ENCODE data around the gene DUSP1. TPM values are rescaled to one million over a fixed set of nuclear protein-coding genes. Genes with fewer than 3 reads are reported as not detected.

The DUSP1 gene
- total and polyA plus RNA-seq, 2 donors, result 76.4 to 822 TPM

GRCh38 chr5:172743112-172743959 lies 27.7 kb downstream of the DUSP1 start:
- Histone ChIP-seq H3K4me1 (ENCODE audit: insufficient read depth) (no peaks in the 10 kb centered on the region), H3K4me3 (ENCODE audit: low read depth, low read length) (no peak overlapping the region), H3K36me3 (ENCODE audit: insufficient read depth) (no peaks in the 10 kb centered on the region), H3K27ac (ENCODE audit: low read depth) (no peak overlapping the region)
- WGBS, result 87% methylated on average over 7 of the region's 7 CpGs
- no peak for DNase-seq (ENCODE audit: extremely low spot score)

- Histone ChIP-seq H3K27ac (ENCODE audit: low read depth) (peak overlapping the region; percentile 28), H3K4me3 (ENCODE audit: low read depth, low read length) (no peak overlapping the region), H3K36me3 (ENCODE audit: insufficient read depth) (no peaks in the 10 kb centered on the region), H3K4me1 (ENCODE audit: insufficient read depth) (no peaks in the 10 kb centered on the region)
- no peak for DNase-seq (ENCODE audit: extremely low spot score)
- WGBS, result 84% methylated on average over 1 of the region's 1 CpG
Measured at GRCh38 chr5:172741206-172741582, 29.8 kb downstream of the DUSP1 start.

- Histone ChIP-seq H3K36me3 (ENCODE audit: insufficient read depth) (no peaks in the 10 kb centered on the region), H3K27ac (ENCODE audit: low read depth) (peak overlapping the region; percentile 28), H3K4me3 (ENCODE audit: low read depth, low read length) (no peak overlapping the region), H3K4me1 (ENCODE audit: insufficient read depth) (no peaks in the 10 kb centered on the region)
- no peak for DNase-seq (ENCODE audit: extremely low spot score)
- 52% methylated on average over 15 of the region's 15 CpGs for WGBS
Measured at GRCh38 chr5:172740428-172741205, 30.4 kb downstream of the DUSP1 start.

- DNase-seq (ENCODE audit: extremely low spot score), result no peak
- H3K4me1 ChIP-seq (ENCODE audit: insufficient read depth), result no peaks in the 10 kb centered on the region
Measured at GRCh38 chr5:172739375-172739774, 31.6 kb downstream of the DUSP1 start.

GRCh38 chr5:172736508-172737135 lies 34.4 kb downstream of the DUSP1 start:
- Histone ChIP-seq H3K4me3 (ENCODE audit: low read depth, low read length) (no peak overlapping the region), H3K4me1 (ENCODE audit: insufficient read depth) (no peaks in the 10 kb centered on the region), H3K36me3 (ENCODE audit: insufficient read depth) (no peaks in the 10 kb centered on the region), H3K27ac (ENCODE audit: low read depth) (peak overlapping the region; percentile 18)
- DNase-seq (ENCODE audit: extremely low spot score), result no peak
- WGBS, result 77% methylated on average over 11 of the region's 11 CpGs

More at GRCh38 chr5:172739375-172739774, 31.6 kb downstream of the DUSP1 start:
- Histone ChIP-seq H3K4me3 (ENCODE audit: low read depth, low read length) (no peak overlapping the region), H3K27ac (ENCODE audit: low read depth) (no peak overlapping the region), H3K36me3 (ENCODE audit: insufficient read depth) (no peaks in the 10 kb centered on the region)
- 94% methylated on average over 6 of the region's 6 CpGs for WGBS

- H3K4me3 ChIP-seq (ENCODE audit: low read depth, low read length), result no peak overlapping the region
- H3K4me1 ChIP-seq (ENCODE audit: insufficient read depth), result no peaks in the 10 kb centered on the region
- no peak for DNase-seq (ENCODE audit: extremely low spot score)
- H3K36me3 ChIP-seq (ENCODE audit: insufficient read depth), result no peaks in the 10 kb centered on the region
- H3K27ac ChIP-seq (ENCODE audit: low read depth), result no peak overlapping the region
- 89% methylated on average over 12 of the region's 12 CpGs for WGBS
Measured at GRCh38 chr5:172735141-172735831, 35.7 kb downstream of the DUSP1 start.

GRCh38 chr5:172733974-172734346 lies 37.0 kb downstream of the DUSP1 start:
- Histone ChIP-seq H3K36me3 (ENCODE audit: insufficient read depth) (no peaks in the 10 kb centered on the region), H3K27ac (ENCODE audit: low read depth) (peak overlapping the region; percentile 78), H3K4me3 (ENCODE audit: low read depth, low read length) (no peak overlapping the region), H3K4me1 (ENCODE audit: insufficient read depth) (no peaks in the 10 kb centered on the region)
- DNase-seq (ENCODE audit: extremely low spot score), result no peak
- 26% methylated on average over 4 of the region's 4 CpGs for WGBS

- 28% methylated on average over 17 of the region's 17 CpGs for WGBS
- H3K27ac ChIP-seq (ENCODE audit: low read depth), result peak overlapping the region; percentile 78
- peak; percentile 71 for DNase-seq (ENCODE audit: extremely low spot score)
- H3K4me3 ChIP-seq (ENCODE audit: low read depth, low read length), result no peak overlapping the region
- no peaks in the 10 kb centered on the region for H3K36me3 ChIP-seq (ENCODE audit: insufficient read depth)
- H3K4me1 ChIP-seq (ENCODE audit: insufficient read depth), result no peaks in the 10 kb centered on the region
Measured at GRCh38 chr5:172733131-172733973, 37.6 kb downstream of the DUSP1 start.

GRCh38 chr5:172732201-172732865 lies 38.7 kb downstream of the DUSP1 start:
- H3K27ac ChIP-seq (ENCODE audit: low read depth), result peak overlapping the region; percentile 78
- no peaks in the 10 kb centered on the region for H3K4me1 ChIP-seq (ENCODE audit: insufficient read depth)
- H3K4me3 ChIP-seq (ENCODE audit: low read depth, low read length), result no peak overlapping the region
- 86% methylated on average over 14 of the region's 14 CpGs for WGBS
- no peaks in the 10 kb centered on the region for H3K36me3 ChIP-seq (ENCODE audit: insufficient read depth)
- no peak for DNase-seq (ENCODE audit: extremely low spot score)

- 84% methylated on average over 9 of the region's 9 CpGs for WGBS
- Histone ChIP-seq H3K36me3 (ENCODE audit: insufficient read depth) (no peaks in the 10 kb centered on the region), H3K4me3 (ENCODE audit: low read depth, low read length) (no peak overlapping the region), H3K27ac (ENCODE audit: low read depth) (no peak overlapping the region), H3K4me1 (ENCODE audit: insufficient read depth) (no peaks in the 10 kb centered on the region)
- no peak for DNase-seq (ENCODE audit: extremely low spot score)
Measured at GRCh38 chr5:172731680-172732074, 39.3 kb downstream of the DUSP1 start.

- H3K27ac ChIP-seq (ENCODE audit: low read depth), result no peak overlapping the region
- DNase-seq (ENCODE audit: extremely low spot score), result no peak
- no peak overlapping the region for H3K4me3 ChIP-seq (ENCODE audit: low read depth, low read length)
- H3K4me1 ChIP-seq (ENCODE audit: insufficient read depth), result no peaks in the 10 kb centered on the region
- H3K36me3 ChIP-seq (ENCODE audit: insufficient read depth), result no peaks in the 10 kb centered on the region
- WGBS, result 86% methylated on average over 16 of the region's 16 CpGs
Measured at GRCh38 chr5:172730981-172731679, 39.9 kb downstream of the DUSP1 start.

GRCh38 chr5:172730222-172730621 lies 40.8 kb downstream of the DUSP1 start:
- H3K36me3 ChIP-seq (ENCODE audit: insufficient read depth), result no peaks in the 10 kb centered on the region
- no peak for DNase-seq (ENCODE audit: extremely low spot score)
- no peaks in the 10 kb centered on the region for H3K4me1 ChIP-seq (ENCODE audit: insufficient read depth)
- WGBS, result 94% methylated on average over 6 of the region's 6 CpGs
- H3K27ac ChIP-seq (ENCODE audit: low read depth), result no peak overlapping the region
- no peak overlapping the region for H3K4me3 ChIP-seq (ENCODE audit: low read depth, low read length)

Data from urinary bladder (tissue), 4 donors.